Esophagus muscularis mucosa (tissue), 4 donors: ENCODE results near the gene NFILZ.

Experiments used
- CTCF ChIP-seq, 3 experiments: fragments of 200-600 bp in 2 of 3; fragments of 450-650 bp in 1 of 3; sonication (generic) in 2 of 3; IDR thresholded peaks; one replicate each; pipeline ENCODE4 v1.5.1; 2017 to 2019; ENCODE audit warnings: antibody characterized with exemption in 3 of 3, mild to moderate bottlenecking in 2 of 3, moderate library complexity in 1 of 3
- EP300 ChIP-seq: sonication (generic); formaldehyde crosslinking; IDR thresholded peaks from one replicate; pipeline ENCODE4 v1.6.1; 2017; ENCODE audit warnings: antibody characterized with exemption
- POLR2A ChIP-seq: fragments of 450-650 bp; IDR thresholded peaks from one replicate; pipeline ENCODE4 v1.6.1; 2017; ENCODE audit warnings: antibody characterized with exemption, moderate library complexity, mild to moderate bottlenecking, low read depth
- POLR2AphosphoS5 ChIP-seq, 2 donors: sonication (generic); formaldehyde crosslinking; IDR thresholded peaks; one replicate each; pipeline ENCODE4 v1.6.1; 2017; ENCODE audit warnings: antibody characterized with exemption in 2 of 2

DNA sequence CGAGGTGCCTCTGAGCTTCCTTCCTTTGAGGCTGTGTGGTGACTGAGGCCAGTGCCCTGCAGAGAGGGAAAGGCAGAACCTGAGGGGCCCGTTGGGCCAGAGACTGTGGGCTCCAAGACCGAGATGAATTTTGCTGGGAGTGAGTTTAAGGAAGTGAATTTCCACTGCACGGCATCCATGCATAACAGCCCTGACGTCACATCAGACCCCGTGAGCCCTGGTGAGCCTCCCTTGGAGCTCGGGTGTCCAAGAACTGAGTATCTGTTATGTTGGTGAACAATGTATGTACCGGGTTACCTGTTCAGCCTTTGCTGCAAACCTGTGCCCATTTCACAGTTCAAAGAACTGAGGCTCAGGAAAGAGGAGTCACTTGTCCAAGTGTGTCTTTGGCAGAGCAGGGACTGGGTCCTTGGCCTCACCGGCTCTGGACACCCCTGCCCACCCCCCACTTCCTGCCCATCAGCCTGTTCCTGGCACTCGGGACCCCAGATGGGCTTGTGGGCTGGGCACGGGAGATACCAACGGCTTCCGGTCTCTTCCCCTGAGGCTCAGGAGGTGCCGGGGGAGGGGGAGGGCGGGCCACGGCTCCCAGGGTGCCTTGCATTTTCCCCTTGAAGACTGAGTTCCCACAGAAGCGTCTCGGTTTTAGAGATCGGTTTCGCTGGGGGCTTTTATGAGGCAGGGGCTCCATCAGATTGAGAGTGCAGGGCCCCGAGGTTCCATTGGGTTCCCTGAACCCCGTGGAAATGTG, 33.7 kb downstream of the NFILZ start:
- no peak for TF ChIP-seq POLR2AphosphoS5 (IDR thresholded peaks at IDR 0.05)
- no peak for TF ChIP-seq CTCF (IDR thresholded peaks at IDR 0.05)
- TF ChIP-seq EP300: no peak
- no peak for TF ChIP-seq POLR2A
